Suprapubic skin (tissue), 4 donors: ENCODE measurements around the gene ARHGEF12.

Source experiments
- CTCF ChIP-seq, 2 donors: fragments of 200-600 bp in 1 of 2; fragments of 450-650 bp in 1 of 2; sonication (generic) in 1 of 2; IDR thresholded peaks; one replicate each; pipeline ENCODE4 v1.5.1; 2016 to 2019; ENCODE audit warnings: antibody characterized with exemption in 2 of 2, mild to moderate bottlenecking in 1 of 2, moderate library complexity in 1 of 2
- POLR2A ChIP-seq, 2 donors: fragments of 450-650 bp; IDR thresholded peaks; one replicate each; pipeline ENCODE4 v1.6.1; 2017; ENCODE audit warnings: antibody characterized with exemption in 2 of 2, mild to moderate bottlenecking in 2 of 2, moderate library complexity in 2 of 2
- POLR2AphosphoS5 ChIP-seq, 3 donors: sonication (generic); formaldehyde crosslinking; IDR thresholded peaks; one replicate each; pipeline ENCODE4 v1.6.1; 2017; ENCODE audit warnings: antibody characterized with exemption in 3 of 3

GRCh38 chr11:120409655-120410054 lies 73.4 kb downstream of the ARHGEF12 start:
- TF ChIP-seq CTCF (IDR thresholded peaks at IDR 0.05) = no peak
- no peak for TF ChIP-seq POLR2A (IDR thresholded peaks at IDR 0.05)
- TF ChIP-seq POLR2AphosphoS5 (IDR thresholded peaks at IDR 0.05) = no peak
